ENCODE measurements around the gene CAMKK2. TPM values are rescaled to one million over a fixed set of nuclear protein-coding genes. Genes with fewer than 3 reads are reported as not detected.
"Not testable (repeated sequence)": the region's sequence is repeated elsewhere in the genome, so short reads cannot be mapped to it uniquely, and the experiment has no call there.

CAMKK2 gene
- total RNA-seq, 1 experiment from 2014 or later = 26.7 TPM

GRCh38 chr12:121209624-121210572, 86.6 kb downstream of the CAMKK2 start, which contains the start of gene P2RX4:
TSS of gene P2RX4 (plus strand) at chr12:121210129. CDS start at chr12:121210165, 36 bp downstream.
- intact Hi-C loops (cut with micrococcal nuclease; ENCODE audit: unreplicated experiment) = loop anchor here (1.0 to 2.0 kb wide), 3 partner anchors 17 to 85 kb away; no protein-coding TSS in a partner anchor
- Histone ChIP-seq H3K79me2 (ENCODE audit: low read depth) (peaks cover 25% of the 10 kb centered on the region), H3F3A (ENCODE audit: insufficient read depth, low read depth) (peaks cover 29% of the 10 kb centered on the region), H3K36me3 (ENCODE audit: low read depth) (no peaks in the 10 kb centered on the region), H4K20me1 (ENCODE audit: insufficient read depth) (no peaks in the 10 kb centered on the region), H3K27me3 (ENCODE audit: insufficient read depth, low read depth) (no peaks in the 10 kb centered on the region), H2AFZ (peak within 1 kb of the TSS; percentile 82), H3K4me1 (replicated peaks; ENCODE audit: insufficient read depth) (peaks cover 29% of the 10 kb centered on the region), H3K27ac (peak within 1 kb of the TSS; percentile 75), H3K9me3 (ENCODE audit: insufficient read depth, low read depth) (no peaks in the 10 kb centered on the region), H3K4me2 (peak within 1 kb of the TSS; percentile 87), H3K4me3 (peak within 1 kb of the TSS; percentile 70), H3K9me2 (ENCODE audit: insufficient read depth) (no peaks in the 10 kb centered on the region)
- POLR2A ChIA-PET (ENCODE audit: unreplicated experiment) = interaction anchor here (0.7 kb wide), 1 partner anchor 629 kb away, joined by 4 read pairs; no protein-coding TSS in a partner anchor
- CTCF ChIA-PET = interaction anchor here (0.7 kb wide), 1 partner anchor 754 kb away, joined by 5 read pairs; no protein-coding TSS in a partner anchor
- DNase-seq = peak; percentile 56 to 82
- no TSS peak for BruUV-seq (replicated peaks)
- TF ChIP-seq EZH2 (IDR thresholded peaks at IDR 0.05; ENCODE audit: low read depth) = no peak
- peak; percentile 48; the same call in 1 of the 2 replicates for TF ChIP-seq CTCF (conservative IDR thresholded peaks at IDR 0.05)

- Histone ChIP-seq H3K9me2 (ENCODE audit: insufficient read depth) (no peaks in the 10 kb centered on the region), H3K36me3 (ENCODE audit: low read depth) (no peaks in the 10 kb centered on the region), H3K27me3 (ENCODE audit: insufficient read depth, low read depth) (no peaks in the 10 kb centered on the region), H2AFZ (no peak overlapping the region; the same call in 1 of the 2 replicates), H3K4me1 (replicated peaks; ENCODE audit: insufficient read depth) (peaks cover 22% of the 10 kb centered on the region), H3K4me2 (peak overlapping the region; percentile 87), H3K79me2 (ENCODE audit: low read depth) (peaks cover 25% of the 10 kb centered on the region), H3K9me3 (ENCODE audit: insufficient read depth, low read depth) (no peaks in the 10 kb centered on the region), H3K4me3 (peak overlapping the region; percentile 70; the same call in 1 of the 2 replicates), H3F3A (ENCODE audit: insufficient read depth, low read depth) (peaks cover 23% of the 10 kb centered on the region), H3K27ac (no peak overlapping the region), H4K20me1 (ENCODE audit: insufficient read depth) (no peaks in the 10 kb centered on the region)
- TF ChIP-seq CTCF (conservative IDR thresholded peaks at IDR 0.05) = no peak
- TF ChIP-seq EZH2 (IDR thresholded peaks at IDR 0.05; ENCODE audit: low read depth) = no peak
- ChIA-PET POLR2A (ENCODE audit: unreplicated experiment) (no interaction called here), CTCF (no interaction called here)
- TSS peak; percentile 72 for BruUV-seq (replicated peaks)
- DNase-seq = no peak
- intact Hi-C loops (cut with micrococcal nuclease; ENCODE audit: unreplicated experiment) = no loop called here
Observed at GRCh38 chr12:121209221-121209620, 87.3 kb downstream of the CAMKK2 start.

DNA sequence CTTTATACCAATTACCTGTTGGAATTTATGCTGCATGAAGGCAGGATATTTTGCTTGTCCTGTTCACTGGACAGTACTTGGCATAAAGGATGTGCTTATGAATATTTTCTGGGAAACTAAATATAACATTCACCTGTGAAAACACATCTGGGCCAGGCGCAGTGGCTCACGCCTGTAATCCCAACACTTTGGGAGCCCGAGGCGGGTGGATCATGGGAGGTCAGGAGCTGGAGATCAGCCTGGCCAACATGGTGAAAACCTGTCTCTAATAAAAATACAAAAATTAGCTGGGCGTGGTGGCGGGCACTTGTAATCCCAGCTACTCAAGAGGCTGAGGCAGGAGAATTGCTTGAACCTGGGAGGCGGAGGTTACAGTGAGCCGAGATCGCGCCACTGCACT, 87.9 kb downstream of the CAMKK2 start:
- H3K9me3 ChIP-seq (ENCODE audit: insufficient read depth, low read depth); DNase-seq; H3K36me3 ChIP-seq (ENCODE audit: low read depth); H4K20me1 ChIP-seq (ENCODE audit: insufficient read depth); H3K4me2 ChIP-seq; H3K9me2 ChIP-seq (ENCODE audit: insufficient read depth); intact Hi-C loops (cut with micrococcal nuclease; ENCODE audit: unreplicated experiment); H3K27me3 ChIP-seq (ENCODE audit: insufficient read depth, low read depth); BruUV-seq (replicated peaks); H2AFZ ChIP-seq; POLR2A ChIA-PET (ENCODE audit: unreplicated experiment); H3K27ac ChIP-seq; H3K4me3 ChIP-seq: not testable (repeated sequence)
- peaks cover 25% of the 10 kb centered on the region for H3K79me2 ChIP-seq (ENCODE audit: low read depth)
- CTCF ChIA-PET = interaction anchor here (0.5 kb wide), 1 partner anchor 349 kb away, joined by 8 read pairs; no protein-coding TSS in a partner anchor
- H3K4me1 ChIP-seq (replicated peaks; ENCODE audit: insufficient read depth) = peaks cover 16% of the 10 kb centered on the region; the same call in 1 of the 2 replicates
- peaks cover 16% of the 10 kb centered on the region; the same call in 1 of the 2 replicates for H3F3A ChIP-seq (ENCODE audit: insufficient read depth, low read depth)

All from PC-9 (cell line).